HK-2 (cell line): ENCODE data around the gene COPG2.

Experiments
- DNase-seq: peaks from one replicate; pipeline ENCODE4 v3.0.0-alpha.2; 2018; ENCODE audit not compliant: unreplicated experiment

The COPG2 gene

GRCh38 chr7:130475776-130476175, 192.8 kb downstream of the COPG2 start:
- DNase-seq, result no peak

GRCh38 chr7:130473876-130474275, 194.7 kb downstream of the COPG2 start:
- DNase-seq, result no peak

- no peak for DNase-seq
Observed at GRCh38 chr7:130473289-130473688, 195.3 kb downstream of the COPG2 start.

GRCh38 chr7:130471974-130472373, 196.6 kb downstream of the COPG2 start:
- no peak for DNase-seq

- no peak for DNase-seq
Observed at GRCh38 chr7:130468612-130469011, 199.9 kb downstream of the COPG2 start.

- DNase-seq, result no peak
Observed at GRCh38 chr7:130463553-130464434, 204.8 kb downstream of the COPG2 start.

- no peak for DNase-seq
Observed at GRCh38 chr7:130461272-130461671, 207.3 kb downstream of the COPG2 start.

- no peak for DNase-seq
Observed at GRCh38 chr7:130458257-130458656, 210.3 kb downstream of the COPG2 start.
